GM10266 (cell line): ENCODE measurements around the gene ARHGAP32.

ENCODE experiments used
- DNase-seq: peaks from one replicate; pipeline ENCODE4 v3.0.0; 2012; ENCODE audit errors: extremely low spot score
- TF ChIP-seq, protein P1 (sequence below): IDR thresholded peaks from 2 replicates; pipeline ENCODE4 v1.5.1; 2012; ENCODE audit warnings: mild to moderate bottlenecking, low read depth; ENCODE audit not compliant: control insufficient read depth, insufficient read depth; ENCODE audit errors: missing control alignments

Gene ARHGAP32

DNA sequence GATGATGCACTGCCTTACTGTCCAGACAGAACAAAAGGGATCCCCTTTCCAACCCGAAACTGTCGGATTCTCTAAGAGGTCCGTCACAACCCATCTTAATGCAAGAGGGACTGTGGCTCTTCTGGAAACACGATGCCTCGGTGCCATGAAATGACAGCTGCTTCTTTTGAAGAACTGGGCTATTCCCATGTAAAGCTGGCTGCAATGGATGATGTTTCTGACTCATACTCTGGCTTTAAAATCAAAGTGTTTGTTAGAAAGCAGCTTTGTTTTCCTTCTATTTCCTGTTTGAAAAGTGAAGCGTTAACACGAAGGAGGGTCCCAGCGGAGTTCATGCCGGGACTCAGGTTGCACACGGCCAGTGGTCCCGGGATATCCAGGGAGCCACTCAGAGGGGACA is 252.5 kb downstream of the ARHGAP32 start:
- no peak for DNase-seq
- TF ChIP-seq, protein P1, sequence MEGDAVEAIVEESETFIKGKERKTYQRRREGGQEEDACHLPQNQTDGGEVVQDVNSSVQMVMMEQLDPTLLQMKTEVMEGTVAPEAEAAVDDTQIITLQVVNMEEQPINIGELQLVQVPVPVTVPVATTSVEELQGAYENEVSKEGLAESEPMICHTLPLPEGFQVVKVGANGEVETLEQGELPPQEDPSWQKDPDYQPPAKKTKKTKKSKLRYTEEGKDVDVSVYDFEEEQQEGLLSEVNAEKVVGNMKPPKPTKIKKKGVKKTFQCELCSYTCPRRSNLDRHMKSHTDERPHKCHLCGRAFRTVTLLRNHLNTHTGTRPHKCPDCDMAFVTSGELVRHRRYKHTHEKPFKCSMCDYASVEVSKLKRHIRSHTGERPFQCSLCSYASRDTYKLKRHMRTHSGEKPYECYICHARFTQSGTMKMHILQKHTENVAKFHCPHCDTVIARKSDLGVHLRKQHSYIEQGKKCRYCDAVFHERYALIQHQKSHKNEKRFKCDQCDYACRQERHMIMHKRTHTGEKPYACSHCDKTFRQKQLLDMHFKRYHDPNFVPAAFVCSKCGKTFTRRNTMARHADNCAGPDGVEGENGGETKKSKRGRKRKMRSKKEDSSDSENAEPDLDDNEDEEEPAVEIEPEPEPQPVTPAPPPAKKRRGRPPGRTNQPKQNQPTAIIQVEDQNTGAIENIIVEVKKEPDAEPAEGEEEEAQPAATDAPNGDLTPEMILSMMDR: no peak

DNA sequence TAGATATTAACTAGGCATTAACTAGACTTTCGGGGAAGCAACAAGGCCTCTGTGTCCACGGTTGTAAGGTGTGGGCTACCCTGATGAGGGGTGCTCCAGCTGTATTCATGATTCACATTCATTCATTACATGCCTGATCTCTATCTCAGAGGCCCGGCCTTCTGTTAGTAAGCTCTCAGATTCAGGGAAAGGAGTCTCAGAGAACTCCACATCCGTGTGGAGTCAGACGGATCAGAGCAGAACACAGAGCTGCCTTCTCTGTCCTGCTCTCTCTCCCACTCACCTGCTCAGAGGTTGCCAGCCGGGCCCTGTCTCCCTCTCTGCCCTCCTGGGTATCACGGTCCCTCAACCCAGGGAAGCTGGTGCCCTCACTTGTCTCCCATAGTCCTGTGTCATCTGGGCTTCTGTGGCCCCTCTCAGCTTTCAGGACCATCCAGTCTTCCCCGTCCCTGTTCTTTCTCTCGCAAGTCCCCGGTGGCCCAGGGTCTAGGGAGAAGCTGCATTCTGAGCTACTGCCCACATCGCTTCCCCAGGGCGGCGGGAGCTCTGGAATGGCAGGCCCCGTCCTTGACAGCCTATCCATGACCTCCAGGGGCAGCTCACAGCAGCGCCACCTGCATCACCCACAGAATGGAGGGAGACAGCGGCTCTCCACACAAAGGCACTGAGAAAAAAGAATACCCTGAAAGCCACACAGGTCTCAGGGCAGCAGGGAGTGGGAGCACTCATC is 253.8 kb downstream of the ARHGAP32 start:
- no peak for DNase-seq

DNA sequence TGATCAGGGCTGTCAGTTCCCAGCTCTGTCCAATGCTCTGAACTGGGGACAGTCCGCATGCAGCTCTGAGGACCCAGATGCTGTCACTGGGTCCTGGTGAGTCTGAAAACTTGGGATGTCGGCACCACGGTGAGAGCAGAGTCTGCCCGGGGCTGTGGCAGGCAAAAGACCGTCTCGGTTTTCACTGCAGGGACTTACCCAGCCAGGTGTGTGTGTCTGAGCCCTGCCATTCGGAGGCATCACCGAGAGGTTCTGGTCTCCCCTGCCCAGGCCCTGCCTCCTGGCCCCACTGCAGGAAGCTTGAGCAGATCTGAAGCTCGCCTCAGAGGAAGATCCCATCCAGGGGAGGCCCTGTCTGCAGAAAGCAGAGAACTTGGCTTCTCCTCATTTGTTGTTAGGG is 254.6 kb downstream of the ARHGAP32 start:
- no peak for DNase-seq
- TF ChIP-seq, protein P1: no peak

More for the DNA sequence above, 253.8 kb downstream of the ARHGAP32 start:
- TF ChIP-seq, protein P1: no peak

DNA sequence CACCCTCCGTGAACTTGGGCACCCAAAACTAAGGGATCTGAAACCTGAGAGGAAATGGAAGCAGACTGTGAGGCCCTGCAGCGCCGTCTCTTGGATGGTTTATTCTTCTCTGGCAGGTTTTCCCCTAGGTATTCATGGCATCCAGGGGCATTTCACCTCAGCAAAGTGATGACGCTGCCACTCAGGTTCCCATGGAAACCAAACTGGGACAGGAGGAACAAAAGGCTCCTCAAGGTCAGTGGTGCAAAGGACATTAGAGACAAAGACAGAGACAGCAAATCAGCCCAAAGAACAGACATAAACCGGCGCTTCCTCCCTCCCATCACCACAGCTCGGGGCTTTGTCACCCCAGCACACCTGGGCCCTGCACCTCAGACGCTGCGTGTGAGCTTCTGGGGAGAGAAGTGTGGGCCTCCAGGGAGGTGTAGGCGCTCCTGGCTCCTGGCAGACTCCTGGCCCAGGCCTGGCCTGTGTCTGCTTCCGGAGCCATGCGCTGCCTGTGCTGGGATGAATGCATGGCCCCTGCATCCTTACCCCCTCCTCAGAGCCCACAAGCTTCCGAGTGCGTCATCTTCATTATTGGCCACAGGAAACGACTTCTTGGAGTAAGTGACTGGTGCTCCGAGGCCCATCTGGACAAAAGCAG is 255.4 kb downstream of the ARHGAP32 start:
- TF ChIP-seq, protein P1: no peak
- no peak for DNase-seq

DNA sequence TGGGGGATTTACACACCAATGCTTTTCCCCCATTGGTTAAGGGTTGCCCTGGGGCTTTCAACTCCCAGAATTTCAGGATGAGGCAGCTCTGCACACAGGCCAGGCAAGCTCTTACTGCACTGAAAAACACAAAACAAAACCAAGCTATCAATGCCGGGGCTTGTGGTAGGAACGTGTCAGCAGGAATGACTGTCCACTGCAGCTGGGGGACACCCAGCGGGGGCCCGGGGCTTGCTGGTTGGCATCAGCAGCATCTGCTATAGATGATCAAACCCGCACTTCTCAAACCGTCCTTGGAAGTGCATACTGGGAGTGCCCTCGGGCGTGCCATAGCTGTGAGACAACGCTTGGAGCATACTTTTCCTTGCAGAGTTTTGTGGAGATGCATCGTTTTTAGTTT is 257.2 kb downstream of the ARHGAP32 start:
- no peak for DNase-seq
- TF ChIP-seq, protein P1: no peak

DNA sequence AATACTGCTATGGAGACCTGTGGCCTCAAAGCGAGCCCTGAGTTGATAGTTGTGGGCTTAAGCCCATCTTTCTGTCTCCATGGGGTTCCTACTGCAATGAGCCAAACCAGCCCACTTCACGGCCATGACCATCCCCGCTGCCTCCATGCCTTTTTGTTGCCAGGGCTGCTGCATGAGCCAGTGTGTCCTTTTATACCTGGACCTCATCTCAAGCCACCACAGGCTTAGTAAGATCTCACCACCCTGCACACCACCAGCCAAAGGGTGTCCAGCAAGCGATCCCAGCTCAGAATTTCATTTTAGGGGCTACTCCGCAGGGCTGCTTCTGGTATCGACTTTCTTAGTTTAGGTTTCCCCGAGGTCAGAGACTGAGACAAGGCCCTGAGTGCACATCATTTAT is 257.8 kb downstream of the ARHGAP32 start:
- no peak for DNase-seq

More for the DNA sequence above, 257.8 kb downstream of the ARHGAP32 start:
- TF ChIP-seq, protein P1: no peak
